GM18861 (cell line): ENCODE results near the gene RPS16.
"Not testable (repeated sequence)": the region's sequence is repeated elsewhere in the genome, so short reads cannot be mapped to it uniquely, and the experiment has no call there.

Source experiments
- ATAC-seq: cut with Tn5 transposase; IDR thresholded peaks from one replicate; pipeline ENCODE4 v1.9.1; 2021; ENCODE audit not compliant: unreplicated experiment

RPS16 gene

GRCh38 chr19:39435499-39436349 lies at the start of gene RPS16:
Gene RPS16, minus strand, starts transcription at chr19:39435949. Its CDS starts 54 bp downstream, at chr19:39435895.
- peak; percentile 62 for ATAC-seq

GRCh38 chr19:39483141-39483540 lies 47.4 kb upstream of the RPS16 start:
- ATAC-seq: no peak

GRCh38 chr19:39481676-39482075 lies 45.9 kb upstream of the RPS16 start:
- ATAC-seq: no peak

GRCh38 chr19:39481229-39481545 lies 45.4 kb upstream of the RPS16 start:
- no peak for ATAC-seq

GRCh38 chr19:39480337-39481228 lies 44.8 kb upstream of the RPS16 start, which contains the start of gene TIMM50:
Gene TIMM50, plus strand, starts transcription at chr19:39480838. Its CDS starts 16 bp downstream, at chr19:39480854.
- ATAC-seq: peak; percentile 79

GRCh38 chr19:39479916-39480315 lies 44.2 kb upstream of the RPS16 start:
- no peak for ATAC-seq

- not testable (repeated sequence) for ATAC-seq
Measured at GRCh38 chr19:39479319-39479801, 43.6 kb upstream of the RPS16 start.

- no peak for ATAC-seq
Measured at GRCh38 chr19:39475748-39476147, 40.0 kb upstream of the RPS16 start.

- ATAC-seq: no peak
Measured at GRCh38 chr19:39474139-39474620, 38.4 kb upstream of the RPS16 start.

- no peak for ATAC-seq
Measured at GRCh38 chr19:39473443-39473960, 37.8 kb upstream of the RPS16 start.

- ATAC-seq: no peak
Measured at GRCh38 chr19:39472746-39473442, 37.1 kb upstream of the RPS16 start.

- ATAC-seq: no peak
Measured at GRCh38 chr19:39471756-39472536, 36.2 kb upstream of the RPS16 start.

- ATAC-seq: no peak
Measured at GRCh38 chr19:39470724-39471339, 35.1 kb upstream of the RPS16 start.

GRCh38 chr19:39469567-39469966 lies 33.8 kb upstream of the RPS16 start:
- ATAC-seq: no peak

- no peak for ATAC-seq
Measured at GRCh38 chr19:39469036-39469435, 33.3 kb upstream of the RPS16 start.

- ATAC-seq: no peak
Measured at GRCh38 chr19:39467941-39468340, 32.2 kb upstream of the RPS16 start.

- ATAC-seq: no peak
Measured at GRCh38 chr19:39465956-39466747, 30.4 kb upstream of the RPS16 start.

GRCh38 chr19:39463403-39463802 lies 27.7 kb upstream of the RPS16 start:
- no peak for ATAC-seq

GRCh38 chr19:39451257-39451656 lies 15.5 kb upstream of the RPS16 start:
- not testable (repeated sequence) for ATAC-seq
